GM12874 (cell line): ENCODE data around the gene ADAR.

Experiments
- TF ChIP-seq, protein P1 (sequence below): IDR thresholded peaks from 2 replicates; pipeline ENCODE4 v1.5.1; 2011; ENCODE audit warnings: low read depth, mild to moderate bottlenecking, control low read depth, low read length, moderate library complexity; ENCODE audit not compliant: insufficient read depth

Gene ADAR

DNA sequence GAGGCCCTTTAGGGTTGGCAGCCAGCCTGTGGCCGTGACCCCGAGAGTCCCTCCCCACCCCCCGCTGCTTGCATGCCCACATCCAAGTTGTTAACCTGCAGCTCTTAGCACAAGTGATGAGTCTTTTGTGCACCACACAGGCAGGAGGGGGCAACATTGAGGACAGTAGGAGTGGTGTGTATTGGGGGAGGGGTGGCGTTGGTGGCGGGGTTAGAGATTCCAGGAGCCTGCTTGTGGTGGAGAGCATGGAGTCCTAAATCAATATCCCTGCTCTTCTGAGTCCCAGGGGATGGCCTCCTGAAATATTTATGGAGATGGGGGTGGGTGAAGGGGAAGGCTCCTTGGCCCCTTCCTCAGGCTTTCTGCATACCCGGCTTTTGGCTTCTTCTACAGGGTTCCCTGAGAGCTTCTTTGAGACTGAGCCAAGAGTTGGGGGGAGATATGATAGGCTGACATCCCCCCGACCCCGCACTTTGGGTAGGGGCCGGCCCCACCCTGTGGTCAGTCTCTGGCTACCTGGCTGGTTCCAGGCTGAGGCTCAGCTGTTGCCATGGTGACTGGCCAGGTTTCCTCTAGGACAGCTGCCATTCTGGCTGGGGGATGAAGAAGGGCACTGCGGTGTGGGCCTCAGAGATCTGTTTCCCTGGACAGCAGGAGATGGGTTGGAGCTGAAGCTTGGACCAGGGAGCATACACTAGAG lies 35.4 kb downstream of the ADAR start:
- TF ChIP-seq, protein P1, sequence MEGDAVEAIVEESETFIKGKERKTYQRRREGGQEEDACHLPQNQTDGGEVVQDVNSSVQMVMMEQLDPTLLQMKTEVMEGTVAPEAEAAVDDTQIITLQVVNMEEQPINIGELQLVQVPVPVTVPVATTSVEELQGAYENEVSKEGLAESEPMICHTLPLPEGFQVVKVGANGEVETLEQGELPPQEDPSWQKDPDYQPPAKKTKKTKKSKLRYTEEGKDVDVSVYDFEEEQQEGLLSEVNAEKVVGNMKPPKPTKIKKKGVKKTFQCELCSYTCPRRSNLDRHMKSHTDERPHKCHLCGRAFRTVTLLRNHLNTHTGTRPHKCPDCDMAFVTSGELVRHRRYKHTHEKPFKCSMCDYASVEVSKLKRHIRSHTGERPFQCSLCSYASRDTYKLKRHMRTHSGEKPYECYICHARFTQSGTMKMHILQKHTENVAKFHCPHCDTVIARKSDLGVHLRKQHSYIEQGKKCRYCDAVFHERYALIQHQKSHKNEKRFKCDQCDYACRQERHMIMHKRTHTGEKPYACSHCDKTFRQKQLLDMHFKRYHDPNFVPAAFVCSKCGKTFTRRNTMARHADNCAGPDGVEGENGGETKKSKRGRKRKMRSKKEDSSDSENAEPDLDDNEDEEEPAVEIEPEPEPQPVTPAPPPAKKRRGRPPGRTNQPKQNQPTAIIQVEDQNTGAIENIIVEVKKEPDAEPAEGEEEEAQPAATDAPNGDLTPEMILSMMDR = no peak

GRCh38 chr1:154571964-154572288 lies 36.1 kb downstream of the ADAR start:
- TF ChIP-seq, protein P1 = no peak

DNA sequence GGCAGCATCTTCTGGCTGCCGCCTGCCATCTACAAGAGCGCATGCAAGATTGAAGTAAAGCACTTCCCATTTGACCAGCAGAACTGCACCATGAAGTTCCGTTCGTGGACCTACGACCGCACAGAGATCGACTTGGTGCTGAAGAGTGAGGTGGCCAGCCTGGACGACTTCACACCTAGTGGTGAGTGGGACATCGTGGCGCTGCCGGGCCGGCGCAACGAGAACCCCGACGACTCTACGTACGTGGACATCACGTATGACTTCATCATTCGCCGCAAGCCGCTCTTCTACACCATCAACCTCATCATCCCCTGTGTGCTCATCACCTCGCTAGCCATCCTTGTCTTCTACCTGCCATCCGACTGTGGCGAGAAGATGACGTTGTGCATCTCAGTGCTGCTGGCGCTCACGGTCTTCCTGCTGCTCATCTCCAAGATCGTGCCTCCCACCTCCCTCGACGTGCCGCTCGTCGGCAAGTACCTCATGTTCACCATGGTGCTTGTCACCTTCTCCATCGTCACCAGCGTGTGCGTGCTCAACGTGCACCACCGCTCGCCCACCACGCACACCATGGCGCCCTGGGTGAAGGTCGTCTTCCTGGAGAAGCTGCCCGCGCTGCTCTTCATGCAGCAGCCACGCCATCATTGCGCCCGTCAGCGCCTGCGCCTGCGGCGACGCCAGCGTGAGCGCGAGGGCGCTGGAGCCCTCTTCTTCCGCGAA lies 36.6 kb downstream of the ADAR start:
- TF ChIP-seq, protein P1 = no peak

- TF ChIP-seq, protein P1 = no peak
These were observed 39.7 kb downstream of the ADAR start for GRCh38 chr1:154568157-154568815.

DNA sequence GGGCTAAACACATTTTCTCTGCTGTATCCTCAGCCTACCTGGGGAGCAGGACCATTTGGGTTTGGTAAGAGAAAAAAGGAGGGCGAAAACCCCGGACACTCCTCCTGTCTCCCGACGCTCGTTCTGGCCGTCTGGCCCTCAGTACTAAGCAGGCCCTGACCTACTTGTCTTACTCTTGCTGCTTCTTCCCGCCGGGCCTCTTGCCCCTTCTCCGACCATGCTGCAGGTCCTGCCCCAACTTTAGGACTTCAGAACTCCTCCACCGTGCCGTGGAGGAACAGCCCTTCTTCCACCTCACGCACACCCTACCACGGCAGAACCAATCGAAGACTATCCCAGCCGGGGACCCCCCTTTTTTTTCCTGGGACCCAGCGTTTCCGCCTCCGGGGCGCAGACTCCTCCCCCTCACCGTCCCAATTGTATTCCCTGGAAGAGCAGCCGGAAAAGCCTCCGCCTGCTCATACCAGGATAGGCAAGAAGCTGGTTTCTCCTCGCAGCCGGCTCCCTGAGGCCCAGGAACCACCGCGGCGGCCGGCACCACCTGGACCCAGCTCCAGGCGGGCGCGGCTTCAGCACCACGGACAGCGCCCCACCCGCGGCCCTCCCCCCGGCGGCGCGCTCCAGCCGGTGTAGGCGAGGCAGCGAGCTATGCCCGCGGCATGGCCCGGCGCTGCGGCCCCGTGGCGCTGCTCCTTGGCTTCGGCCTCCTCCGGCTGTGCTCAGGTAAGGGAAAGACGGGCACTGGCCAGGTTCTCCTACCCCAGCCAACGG lies 40.4 kb downstream of the ADAR start, which contains the start of gene CHRNB2:
Gene CHRNB2 (plus strand): TSS at position 393 of the 771 bp plus-strand sequence. CDS start 267 bp downstream, at position 660.
- TF ChIP-seq, protein P1 = no peak

DNA sequence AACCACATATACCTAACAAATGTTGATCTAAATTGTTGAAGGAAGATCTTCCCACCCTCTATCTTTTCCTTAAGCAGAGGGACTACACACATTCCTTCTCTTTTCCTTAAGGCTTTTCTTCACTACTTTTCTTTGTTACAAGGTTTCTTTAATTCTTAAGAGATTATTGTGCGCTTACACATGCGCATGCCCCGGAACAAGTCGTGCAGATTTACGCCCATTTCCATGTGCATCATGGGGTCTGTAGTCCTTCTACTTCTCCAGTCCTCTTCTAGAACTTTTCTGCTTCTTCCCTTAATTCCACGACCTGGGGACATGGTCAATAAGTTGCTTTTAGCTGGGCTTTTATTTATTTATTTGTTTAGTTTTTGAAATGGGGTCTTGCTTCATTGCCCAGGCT lies 42.1 kb downstream of the ADAR start:
- TF ChIP-seq, protein P1 = no peak
